ENCODE data around the gene SDF4. TPM values are rescaled to one million over a fixed set of nuclear protein-coding genes. Genes with fewer than 3 reads are reported as not detected.

The SDF4 gene
- total and polyA plus RNA-seq, 2 donors (not counting 1 experiment from before 2014, with no cell fraction given) = 100 to 143 TPM

DNA sequence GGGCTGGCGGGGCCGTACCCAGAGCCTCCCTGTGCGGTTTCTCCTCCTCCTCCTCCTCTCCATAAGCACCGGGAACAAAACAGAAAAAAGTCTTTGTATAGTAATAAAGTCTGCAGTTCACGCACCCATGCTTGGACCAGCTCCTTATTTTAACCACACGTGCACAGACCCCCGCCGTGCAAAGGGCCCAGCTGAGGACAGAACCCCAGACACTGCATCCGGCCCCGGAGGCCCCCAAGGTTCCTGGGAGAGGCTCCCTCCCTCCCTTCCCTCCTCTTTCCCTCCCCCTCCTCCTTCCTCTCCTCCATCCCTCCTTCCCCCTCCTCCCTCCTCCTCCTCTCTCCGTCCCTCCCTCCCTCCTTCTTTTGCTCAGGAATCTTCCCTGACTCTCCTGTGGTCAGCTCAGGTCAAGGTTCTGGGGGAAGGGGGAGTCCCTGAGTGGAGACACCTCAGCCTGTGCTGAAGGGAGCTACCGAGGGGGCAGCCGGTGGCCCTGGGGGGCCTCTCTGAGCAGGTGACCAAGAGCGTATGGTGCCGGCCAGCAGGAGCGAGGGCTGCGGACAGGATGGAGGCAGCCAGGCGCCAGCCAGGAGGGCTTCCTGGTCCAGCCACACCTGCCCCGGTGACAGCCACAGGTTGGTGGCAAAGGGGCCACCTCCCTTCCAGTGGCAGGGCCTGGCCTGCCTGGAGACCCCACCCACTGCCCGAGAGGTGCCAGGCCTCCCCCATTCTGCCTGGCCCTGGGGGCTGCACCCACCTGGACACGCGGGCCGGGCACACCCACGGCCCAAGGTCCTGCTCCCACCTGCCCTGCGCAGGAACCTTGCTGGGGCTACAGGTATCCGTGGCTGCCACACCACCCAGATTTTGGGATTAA is 61.3 kb downstream of the SDF4 start:
- Histone ChIP-seq H3K9ac (ENCODE audit: low read length) (no peak overlapping the region), H4K20me1 (ENCODE audit: control insufficient read depth, insufficient read depth, low read length, poor library complexity, severe bottlenecking) (no peaks in the 10 kb centered on the region), H3K4me2 (replicated peaks; ENCODE audit: low read depth, low read length, poor library complexity, severe bottlenecking) (peak overlapping the region; percentile 77), H3K4me3 (ENCODE audit: control extremely low read depth in 1 of 5, extremely low read depth in 1 of 5, insufficient read depth in 1 of 5, low read depth in 2 of 5, low read length in 4 of 5) (no peak overlapping the region), H3K27me3 (replicated peaks in 1 of 4; ENCODE audit: control extremely low read depth in 1 of 4, control insufficient read depth in 3 of 4, insufficient read depth in 4 of 4, low read length in 3 of 4) (peaks cover 0 to 24% (median 7%) of the 10 kb centered on the region in 4 experiments), H3K9me3 (ENCODE audit: control extremely low read depth in 1 of 3, control insufficient read depth in 2 of 3, insufficient read depth in 1 of 3, low read length in 2 of 3) (peaks cover 0 to 6% (median 0%) of the 10 kb centered on the region in 3 donors), H2AFZ (ENCODE audit: insufficient read depth, low read depth, low read length, poor library complexity, severe bottlenecking) (no peak overlapping the region), H3K79me2 (ENCODE audit: control insufficient read depth, insufficient read depth, low read length) (no peaks in the 10 kb centered on the region), H3K27ac (ENCODE audit: low read length in 2 of 2) (no peak overlapping the region), H3K36me3 (replicated peaks in 1 of 2; ENCODE audit: control extremely low read depth in 1 of 2, control insufficient read depth in 1 of 2, extremely low read depth in 1 of 2, insufficient read depth in 2 of 2, low read length in 1 of 2) (no peaks in the 10 kb centered on the region), H3K4me1 (ENCODE audit: control insufficient read depth in 2 of 2, insufficient read depth in 2 of 2, low read length in 2 of 2) (peaks cover 53 to 66% of the 10 kb centered on the region in 2 donors)
- ATAC-seq (ENCODE audit: low read depth) (no peak), DNase-seq (no peak)
- 69% methylated on average over 19 of the region's 26 CpGs for WGBS (ENCODE audit: insufficient coverage)
- Mint-ChIP-seq H3K27ac (no peak overlapping the region), H3K4me3 (peak overlapping the region; percentile 83), H3K27me3 (peaks cover 3% of the 10 kb centered on the region), H3K4me1 (peaks cover 42% of the 10 kb centered on the region), H3K9me3 (ENCODE audit: insufficient read depth) (no peaks in the 10 kb centered on the region)
- ChIA-PET POLR2A (interaction anchor here (0.9 to 2.6 kb wide), 5 partner anchors 8 to 49 kb away, joined by 3 to 15 read pairs (median 8); no protein-coding TSS in a partner anchor), CTCF (interaction anchor here (1.2 to 5.3 kb wide), 5 partner anchors 11 to 60 kb away, joined by 3 to 31 read pairs (median 3); no protein-coding TSS in a partner anchor)
- intact Hi-C loops (cut with micrococcal nuclease) = loop anchor here (5.0 kb wide), 1 partner anchor 48 kb away; no protein-coding TSS in a partner anchor
- TF ChIP-seq EZH2 (IDR thresholded peaks at IDR 0.05; ENCODE audit: borderline replicate concordance, insufficient read depth, low read depth, low read length, poor library complexity, severe bottlenecking) (no peak), CTCF (IDR thresholded peaks at IDR 0.05) (no peak)

Data from B cell (primary cell).